ENCODE measurements around the gene REPS1. TPM values are rescaled to one million over a fixed set of nuclear protein-coding genes. Genes with fewer than 3 reads are reported as not detected.

REPS1 gene
- total RNA-seq, 1 experiment from 2014 or later, result 27.4 TPM

DNA sequence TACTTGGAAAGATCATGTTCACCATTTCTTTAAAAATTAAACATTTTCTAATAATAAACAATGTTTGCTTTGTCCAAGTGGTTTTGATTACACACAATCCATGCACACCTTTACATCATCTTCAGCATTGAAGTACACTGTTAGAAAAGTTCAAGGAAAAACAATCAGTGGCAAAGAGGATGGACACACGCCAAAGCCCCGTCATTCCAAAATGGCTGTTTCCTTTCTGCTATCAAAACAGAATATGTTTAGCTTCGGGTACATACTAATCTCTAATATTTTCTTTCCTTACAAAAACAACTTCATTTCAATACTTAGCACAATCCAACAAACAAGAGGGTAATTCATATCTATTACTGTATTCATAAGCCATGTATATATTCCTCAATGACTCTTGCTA is 24.5 kb downstream of the REPS1 start:
- no peak overlapping the region for H3K27ac ChIP-seq (ENCODE audit: low read length)
- H2AFZ ChIP-seq (ENCODE audit: low read length), result no peak overlapping the region
- DNase-seq, result no peak
- no peak overlapping the region for H3K4me3 ChIP-seq (ENCODE audit: low read length)
- no peak overlapping the region for H3K4me2 ChIP-seq (ENCODE audit: low read length)
- no TSS peak for BruUV-seq (replicated peaks)
- H4K20me1 ChIP-seq (ENCODE audit: low read length), result no peaks in the 10 kb centered on the region
- ChIA-PET CTCF (no interaction called here), POLR2A (ENCODE audit: unreplicated experiment) (no interaction called here)
- no peaks in the 10 kb centered on the region for H3K4me1 ChIP-seq (ENCODE audit: insufficient read depth, low read length)
- intact Hi-C loops (cut with micrococcal nuclease), result no loop called here
- TF ChIP-seq EZH2phosphoT487 (IDR thresholded peaks at IDR 0.05; ENCODE audit: borderline replicate concordance, low read length), result no peak
- H3K9ac ChIP-seq (ENCODE audit: low read length), result no peak overlapping the region
- no peaks in the 10 kb centered on the region for H3K27me3 ChIP-seq (ENCODE audit: low read length)
- H3K9me2 ChIP-seq (replicated peaks; ENCODE audit: low read length), result no peaks in the 10 kb centered on the region
- ATAC-seq, result no peak
- H3F3A ChIP-seq (ENCODE audit: low read length, unreplicated experiment), result no peaks in the 10 kb centered on the region
- peaks cover 94% of the 10 kb centered on the region for H3K79me2 ChIP-seq (ENCODE audit: low read length)
- H3K36me3 ChIP-seq (ENCODE audit: low read depth, low read length), result no peaks in the 10 kb centered on the region
- H3K9me3 ChIP-seq (ENCODE audit: low read length), result no peaks in the 10 kb centered on the region

DNA sequence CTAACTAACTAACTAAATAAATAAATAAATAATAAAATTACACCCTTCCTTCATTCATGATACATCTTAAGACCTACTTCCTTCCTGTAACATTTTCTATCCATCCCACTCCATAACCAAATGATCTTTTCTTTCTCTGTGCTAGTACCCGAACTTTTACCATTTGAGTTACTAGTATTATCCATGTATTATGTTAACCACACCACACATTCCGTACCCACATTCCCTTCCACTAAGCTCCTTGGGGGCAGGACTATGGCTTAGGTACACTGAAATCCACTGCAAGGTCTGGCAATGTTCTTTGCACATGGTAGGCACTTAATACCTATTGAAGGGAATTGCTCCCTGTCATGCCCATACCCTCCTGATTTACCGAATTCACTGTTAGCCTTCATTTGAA is 24.9 kb downstream of the REPS1 start:
- intact Hi-C loops (cut with micrococcal nuclease), result no loop called here
- Histone ChIP-seq H3K9me2 (replicated peaks; ENCODE audit: low read length) (no peaks in the 10 kb centered on the region), H2AFZ (ENCODE audit: low read length) (no peak overlapping the region), H3K4me1 (ENCODE audit: insufficient read depth, low read length) (no peaks in the 10 kb centered on the region), H3K4me3 (ENCODE audit: low read length) (no peak overlapping the region), H4K20me1 (ENCODE audit: low read length) (no peaks in the 10 kb centered on the region), H3K36me3 (ENCODE audit: low read depth, low read length) (no peaks in the 10 kb centered on the region), H3K79me2 (ENCODE audit: low read length) (peaks cover 94% of the 10 kb centered on the region), H3K9ac (ENCODE audit: low read length) (no peak overlapping the region), H3K27me3 (ENCODE audit: low read length) (no peaks in the 10 kb centered on the region), H3F3A (ENCODE audit: low read length, unreplicated experiment) (no peaks in the 10 kb centered on the region), H3K4me2 (ENCODE audit: low read length) (no peak overlapping the region), H3K27ac (ENCODE audit: low read length) (no peak overlapping the region), H3K9me3 (ENCODE audit: low read length) (no peaks in the 10 kb centered on the region)
- CTCF ChIA-PET, result no interaction called here
- TF ChIP-seq, protein P1, sequence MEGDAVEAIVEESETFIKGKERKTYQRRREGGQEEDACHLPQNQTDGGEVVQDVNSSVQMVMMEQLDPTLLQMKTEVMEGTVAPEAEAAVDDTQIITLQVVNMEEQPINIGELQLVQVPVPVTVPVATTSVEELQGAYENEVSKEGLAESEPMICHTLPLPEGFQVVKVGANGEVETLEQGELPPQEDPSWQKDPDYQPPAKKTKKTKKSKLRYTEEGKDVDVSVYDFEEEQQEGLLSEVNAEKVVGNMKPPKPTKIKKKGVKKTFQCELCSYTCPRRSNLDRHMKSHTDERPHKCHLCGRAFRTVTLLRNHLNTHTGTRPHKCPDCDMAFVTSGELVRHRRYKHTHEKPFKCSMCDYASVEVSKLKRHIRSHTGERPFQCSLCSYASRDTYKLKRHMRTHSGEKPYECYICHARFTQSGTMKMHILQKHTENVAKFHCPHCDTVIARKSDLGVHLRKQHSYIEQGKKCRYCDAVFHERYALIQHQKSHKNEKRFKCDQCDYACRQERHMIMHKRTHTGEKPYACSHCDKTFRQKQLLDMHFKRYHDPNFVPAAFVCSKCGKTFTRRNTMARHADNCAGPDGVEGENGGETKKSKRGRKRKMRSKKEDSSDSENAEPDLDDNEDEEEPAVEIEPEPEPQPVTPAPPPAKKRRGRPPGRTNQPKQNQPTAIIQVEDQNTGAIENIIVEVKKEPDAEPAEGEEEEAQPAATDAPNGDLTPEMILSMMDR (conservative IDR thresholded peaks at IDR 0.05; ENCODE audit: low read depth, low read length), result no peak
- TF ChIP-seq EZH2 (IDR thresholded peaks at IDR 0.05; ENCODE audit: low read length, unreplicated experiment), result no peak
- TF ChIP-seq EZH2phosphoT487 (IDR thresholded peaks at IDR 0.05; ENCODE audit: borderline replicate concordance, low read length), result no peak
- POLR2A ChIA-PET (ENCODE audit: unreplicated experiment), result no interaction called here
- no peak for DNase-seq
- no peak for ATAC-seq
- no TSS peak for BruUV-seq (replicated peaks)

DNA sequence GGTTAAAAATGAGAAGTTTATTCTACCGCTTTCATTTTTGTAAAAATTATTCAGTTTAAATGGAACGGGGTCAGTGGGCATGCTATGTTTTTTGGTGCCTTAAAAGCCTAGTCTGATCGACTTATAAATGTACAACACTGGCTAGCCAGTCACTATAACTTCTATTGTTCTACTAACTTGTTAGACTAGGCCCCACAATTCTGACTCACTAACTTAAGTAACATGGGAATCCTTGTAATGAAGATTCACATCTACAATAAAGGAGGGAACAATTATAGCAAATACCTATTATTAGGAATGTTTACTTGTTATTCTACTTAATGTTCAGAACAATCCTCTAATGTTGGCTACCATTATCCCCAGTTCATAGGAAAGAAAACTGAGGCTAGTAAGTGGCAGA is 28.5 kb downstream of the REPS1 start:
- Histone ChIP-seq H4K20me1 (ENCODE audit: low read length) (no peaks in the 10 kb centered on the region), H3F3A (ENCODE audit: low read length, unreplicated experiment) (no peaks in the 10 kb centered on the region), H3K4me3 (ENCODE audit: low read length) (no peak overlapping the region), H2AFZ (ENCODE audit: low read length) (no peak overlapping the region), H3K9me3 (ENCODE audit: low read length) (no peaks in the 10 kb centered on the region), H3K36me3 (ENCODE audit: low read depth, low read length) (no peaks in the 10 kb centered on the region), H3K4me2 (ENCODE audit: low read length) (no peak overlapping the region), H3K27me3 (ENCODE audit: low read length) (no peaks in the 10 kb centered on the region), H3K9me2 (replicated peaks; ENCODE audit: low read length) (no peaks in the 10 kb centered on the region), H3K9ac (ENCODE audit: low read length) (no peak overlapping the region), H3K4me1 (ENCODE audit: insufficient read depth, low read length) (no peaks in the 10 kb centered on the region), H3K27ac (ENCODE audit: low read length) (no peak overlapping the region), H3K79me2 (ENCODE audit: low read length) (peaks cover 94% of the 10 kb centered on the region)
- CTCF ChIA-PET, result no interaction called here
- DNase-seq (no peak), ATAC-seq (no peak)
- POLR2A ChIA-PET (ENCODE audit: unreplicated experiment), result no interaction called here
- intact Hi-C loops (cut with micrococcal nuclease), result no loop called here
- BruUV-seq (replicated peaks), result no TSS peak
- TF ChIP-seq, protein P1 (conservative IDR thresholded peaks at IDR 0.05; ENCODE audit: low read depth, low read length), result no peak
- no peak for TF ChIP-seq EZH2phosphoT487 (IDR thresholded peaks at IDR 0.05; ENCODE audit: borderline replicate concordance, low read length)
- no peak for TF ChIP-seq EZH2 (IDR thresholded peaks at IDR 0.05; ENCODE audit: low read length, unreplicated experiment)

All from PC-3 (cell line).